Activated CD8-positive, alpha-beta T cell treated with anti-CD3 and anti-CD28 coated beads for 36 hours (primary cell): ENCODE measurements around the gene AXDND1. TPM values are rescaled to one million over a fixed set of nuclear protein-coding genes. Genes with fewer than 3 reads are reported as not detected.

Experiments
- ATAC-seq: fragments of 200-7000 bp; cut with Tn5 transposase; one replicate; pipeline ENCODE4 v1.10.0; 2021; ENCODE audit warnings: mild to moderate bottlenecking, moderate library complexity
- CTCF ChIA-PET: fragments of 350-600 bp; sonication (Branson Sonifier 250); formaldehyde crosslinking; loops from one replicate; lab custom pipeline; 2021; ENCODE audit warnings: antibody characterized with exemption; lab: Charles Lee
- POLR2A ChIA-PET: fragments of 350-600 bp; sonication (Branson Sonifier 250); formaldehyde crosslinking; loops from one replicate; lab custom pipeline; 2021; ENCODE audit warnings: antibody characterized with exemption; lab: Charles Lee
- DNase-seq: peaks from one replicate; pipeline ENCODE4 v3.0.0-alpha.2; 2020
- H3K27ac Mint-ChIP-seq: one replicate; pipeline ENCODE4 v1.8.0; 2021; ENCODE audit warnings: mild to moderate bottlenecking, mixed read lengths
- H3K27me3 Mint-ChIP-seq: one replicate; pipeline ENCODE4 v1.8.0; 2021; ENCODE audit warnings: mixed read lengths
- H3K36me3 Mint-ChIP-seq: one replicate; pipeline ENCODE4 v1.8.0; 2021; ENCODE audit warnings: low read depth, mixed read lengths
- H3K4me1 Mint-ChIP-seq: one replicate; pipeline ENCODE4 v1.8.0; 2021; ENCODE audit warnings: low read depth, mixed read lengths
- H3K4me3 Mint-ChIP-seq: one replicate; pipeline ENCODE4 v1.8.0; 2021; ENCODE audit warnings: mild to moderate bottlenecking, moderate library complexity, mixed read lengths
- H3K9me3 Mint-ChIP-seq: one replicate; pipeline ENCODE4 v1.8.0; 2021; ENCODE audit warnings: mixed read lengths
- CTCF ChIP-seq: fragments of 200-600 bp; IDR thresholded peaks from one replicate; pipeline ENCODE4 v1.8.0; 2022; ENCODE audit warnings: antibody characterized with exemption, mild to moderate bottlenecking
- intact Hi-C: fragments of 100-400 bp; cut with micrococcal nuclease; formaldehyde crosslinking; loops from one replicate; pipeline ENCODE4 v1.10.0; 2022
- total RNA-seq, 2 experiments: library from RNA; stranded (reverse); gene quantifications; one replicate each; pipeline ENCODE4 v1.2.3, GENCODE V29; 2021

Gene AXDND1
- total RNA-seq, 2 experiments from 2014 or later: 0.27 to 1.5 TPM

GRCh38 chr1:179340918-179341317 is 24.9 kb upstream of the AXDND1 start:
- ATAC-seq (no peak), DNase-seq (no peak)
- H3K9me3 Mint-ChIP-seq: no peaks in the 10 kb centered on the region
- H3K27ac Mint-ChIP-seq: no peak overlapping the region
- no peak overlapping the region for H3K4me3 Mint-ChIP-seq
- intact Hi-C loops: no loop called here
- no peak for TF ChIP-seq CTCF
- CTCF ChIA-PET: no interaction called here
- no peaks in the 10 kb centered on the region for H3K27me3 Mint-ChIP-seq
- POLR2A ChIA-PET: interaction anchor here (0.8 kb wide), 1 partner anchor 734 kb away, joined by 3 read pairs; no protein-coding TSS in a partner anchor
- no peaks in the 10 kb centered on the region for H3K4me1 Mint-ChIP-seq
- H3K36me3 Mint-ChIP-seq: peaks cover 37% of the 10 kb centered on the region

GRCh38 chr1:179341943-179342547 is 23.7 kb upstream of the AXDND1 start:
- H3K4me3 Mint-ChIP-seq: no peak overlapping the region
- no peak for TF ChIP-seq CTCF
- POLR2A ChIA-PET: interaction anchor here (1.2 kb wide), 1 partner anchor 23 kb away, joined by 3 read pairs; no protein-coding TSS in a partner anchor
- intact Hi-C loops: no loop called here
- H3K36me3 Mint-ChIP-seq: peaks cover 38% of the 10 kb centered on the region
- no peaks in the 10 kb centered on the region for H3K27me3 Mint-ChIP-seq
- CTCF ChIA-PET: no interaction called here
- no peaks in the 10 kb centered on the region for H3K4me1 Mint-ChIP-seq
- H3K27ac Mint-ChIP-seq: no peak overlapping the region
- no peaks in the 10 kb centered on the region for H3K9me3 Mint-ChIP-seq
- DNase-seq (no peak), ATAC-seq (no peak)

- Mint-ChIP-seq H3K36me3 (peaks cover 43% of the 10 kb centered on the region), H3K4me3 (no peak overlapping the region), H3K27ac (no peak overlapping the region), H3K4me1 (no peaks in the 10 kb centered on the region), H3K9me3 (no peaks in the 10 kb centered on the region), H3K27me3 (no peaks in the 10 kb centered on the region)
- POLR2A ChIA-PET: interaction anchor here (1.2 kb wide), 1 partner anchor 22 kb away, joined by 3 read pairs; no protein-coding TSS in a partner anchor
- CTCF ChIA-PET: no interaction called here
- ATAC-seq (no peak), DNase-seq (no peak)
- intact Hi-C loops: no loop called here
- no peak for TF ChIP-seq CTCF
These were observed 22.9 kb upstream of the AXDND1 start for GRCh38 chr1:179342740-179343404.

- POLR2A ChIA-PET: interaction anchor here (0.5 kb wide), 1 partner anchor 496 kb away, joined by 3 read pairs; no protein-coding TSS in a partner anchor
- H3K27me3 Mint-ChIP-seq: no peaks in the 10 kb centered on the region
- H3K9me3 Mint-ChIP-seq: no peaks in the 10 kb centered on the region
- ATAC-seq (peak; percentile 55), DNase-seq (no peak)
- peak overlapping the region; percentile 67 for H3K27ac Mint-ChIP-seq
- H3K4me1 Mint-ChIP-seq: peaks cover 7% of the 10 kb centered on the region
- TF ChIP-seq CTCF: no peak
- no peak overlapping the region for H3K4me3 Mint-ChIP-seq
- peaks cover 34% of the 10 kb centered on the region for H3K36me3 Mint-ChIP-seq
- intact Hi-C loops: no loop called here
- CTCF ChIA-PET: interaction anchor here (1.5 to 2.1 kb wide), 3 partner anchors 17 to 463 kb away, joined by 3 to 7 read pairs (median 5); no protein-coding TSS in a partner anchor
These were observed 14.5 kb upstream of the AXDND1 start for GRCh38 chr1:179351281-179351680.

- intact Hi-C loops: no loop called here
- POLR2A ChIA-PET: no interaction called here
These were observed 13.5 kb upstream of the AXDND1 start for GRCh38 chr1:179352236-179352635.

More at GRCh38 chr1:179352236-179352635, 13.5 kb upstream of the AXDND1 start:
- H3K4me1 Mint-ChIP-seq: peaks cover 7% of the 10 kb centered on the region
- no peak overlapping the region for H3K4me3 Mint-ChIP-seq
- peaks cover 34% of the 10 kb centered on the region for H3K36me3 Mint-ChIP-seq
- CTCF ChIA-PET: interaction anchor here (1.4 to 2.1 kb wide), 3 partner anchors 16 to 232 kb away, joined by 3 to 7 read pairs (median 5); no protein-coding TSS in a partner anchor
- no peak overlapping the region for H3K27ac Mint-ChIP-seq
- H3K9me3 Mint-ChIP-seq: no peaks in the 10 kb centered on the region
- no peak for TF ChIP-seq CTCF
- H3K27me3 Mint-ChIP-seq: no peaks in the 10 kb centered on the region
- DNase-seq (no peak), ATAC-seq (no peak)
